GM19397 (cell line): ENCODE data around the gene TTYH1.

Experiments
- ATAC-seq: cut with Tn5 transposase; IDR thresholded peaks from one replicate; pipeline ENCODE4 v1.9.1; 2021; ENCODE audit warnings: mild to moderate bottlenecking, moderate library complexity; ENCODE audit not compliant: unreplicated experiment

The TTYH1 gene

GRCh38 chr19:54421169-54421516 lies 5.9 kb downstream of the TTYH1 start:
- no peak for ATAC-seq

- no peak for ATAC-seq
Observed at GRCh38 chr19:54421521-54421920, 6.3 kb downstream of the TTYH1 start.

- ATAC-seq = no peak
Observed at GRCh38 chr19:54422136-54422535, 6.9 kb downstream of the TTYH1 start.

DNA sequence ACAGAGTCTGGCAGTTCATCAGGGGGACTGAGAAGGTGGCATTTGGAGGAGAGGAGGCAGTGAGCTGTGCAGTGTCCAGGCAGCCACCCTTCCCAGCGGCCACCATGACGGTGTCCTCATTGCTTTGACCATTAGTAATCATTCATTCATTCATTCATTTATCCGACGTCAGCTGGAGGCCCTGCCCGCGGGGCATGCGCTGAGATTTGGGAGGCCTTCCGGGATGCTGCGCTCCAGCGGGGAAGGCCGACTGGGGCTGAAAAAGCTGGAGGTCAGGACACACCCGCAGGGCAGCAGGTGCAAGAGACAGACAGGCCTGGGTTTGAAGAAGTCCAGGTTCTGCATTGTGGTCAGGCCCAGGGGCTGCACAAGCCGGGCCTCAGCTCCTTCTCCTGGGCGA lies 8.9 kb downstream of the TTYH1 start:
- no peak for ATAC-seq

DNA sequence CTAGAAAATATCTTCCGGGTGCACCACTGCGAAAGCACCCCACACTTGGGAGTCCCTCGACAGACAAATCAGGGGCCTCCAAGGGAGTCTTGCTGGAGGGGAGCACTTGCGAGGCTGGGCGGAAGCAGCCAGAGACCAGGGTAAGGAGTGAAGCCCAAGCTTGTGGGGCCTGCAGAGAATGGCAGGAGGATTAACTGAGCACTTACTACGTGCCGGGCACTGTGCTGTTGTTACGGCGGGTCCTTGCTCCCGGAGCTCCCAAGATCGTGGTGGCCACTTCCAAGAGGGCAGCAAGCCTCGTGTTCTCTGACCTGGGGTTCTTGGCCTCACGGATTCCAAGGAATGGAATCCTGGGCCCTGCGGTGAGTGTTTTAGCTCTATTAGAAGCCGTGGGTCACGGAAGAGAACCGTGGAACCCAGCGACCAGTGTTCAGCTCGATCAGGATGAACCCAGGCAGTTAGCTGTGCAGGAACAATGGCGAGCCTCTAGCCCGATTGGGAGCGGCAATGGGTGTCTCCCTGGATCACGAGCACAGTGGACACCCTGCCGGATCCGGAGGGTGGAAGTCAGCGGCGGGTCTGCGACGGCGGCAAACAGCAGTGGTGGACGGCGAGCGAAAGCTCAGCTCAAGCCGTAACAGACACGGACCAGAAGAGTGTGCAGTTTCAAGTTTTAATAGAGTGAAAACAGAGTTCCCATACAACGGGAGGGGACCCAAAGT lies 9.6 kb downstream of the TTYH1 start:
- ATAC-seq = no peak

DNA sequence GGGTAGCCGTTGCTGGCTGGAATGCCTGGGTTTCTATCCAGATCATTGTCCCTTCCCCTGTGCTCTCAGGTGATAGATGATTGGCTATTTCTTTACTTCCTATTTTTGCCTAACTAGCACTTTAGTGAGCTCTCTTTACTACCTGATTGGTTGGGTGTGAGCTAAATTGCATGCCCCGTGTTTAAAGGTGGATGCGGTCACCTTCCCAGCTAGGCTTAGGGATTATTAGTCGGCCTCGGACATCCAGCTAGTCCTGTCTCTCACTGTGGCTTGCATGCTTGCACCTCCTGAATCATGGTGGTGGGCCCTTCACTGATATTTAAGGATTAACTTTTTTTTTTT lies 10.1 kb downstream of the TTYH1 start:
- no peak for ATAC-seq

DNA sequence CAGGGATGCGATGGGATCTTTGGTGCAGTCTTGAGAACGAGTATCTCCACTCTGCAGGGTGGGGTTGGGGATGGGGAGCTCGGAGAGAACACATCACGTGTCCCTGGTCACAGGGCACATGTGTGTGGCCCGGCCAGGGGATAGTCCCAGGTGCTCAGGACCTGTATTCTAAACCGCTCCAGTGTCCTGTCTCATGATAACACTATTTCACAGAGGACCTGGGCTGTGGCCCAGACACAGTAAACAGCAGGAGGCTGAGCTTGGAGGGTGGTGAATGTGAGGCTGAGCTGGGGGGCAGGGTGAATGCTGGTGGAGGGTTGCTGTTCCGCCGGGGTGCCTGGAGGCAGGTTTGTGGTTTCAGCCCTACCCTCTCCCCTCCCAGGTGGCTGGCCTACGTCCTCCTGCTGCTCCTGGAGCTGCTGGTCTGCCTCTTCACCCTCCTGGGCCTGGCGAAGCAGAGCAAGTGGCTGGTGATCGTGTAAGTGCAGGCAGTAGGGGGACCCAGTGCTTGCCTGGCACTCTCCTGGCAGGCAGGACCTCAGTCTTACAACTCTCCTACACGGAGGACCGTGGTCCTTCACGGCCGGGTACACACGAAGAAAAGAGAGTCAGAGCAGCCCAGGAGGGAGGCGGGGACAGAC lies 11.1 kb downstream of the TTYH1 start:
- ATAC-seq = no peak

DNA sequence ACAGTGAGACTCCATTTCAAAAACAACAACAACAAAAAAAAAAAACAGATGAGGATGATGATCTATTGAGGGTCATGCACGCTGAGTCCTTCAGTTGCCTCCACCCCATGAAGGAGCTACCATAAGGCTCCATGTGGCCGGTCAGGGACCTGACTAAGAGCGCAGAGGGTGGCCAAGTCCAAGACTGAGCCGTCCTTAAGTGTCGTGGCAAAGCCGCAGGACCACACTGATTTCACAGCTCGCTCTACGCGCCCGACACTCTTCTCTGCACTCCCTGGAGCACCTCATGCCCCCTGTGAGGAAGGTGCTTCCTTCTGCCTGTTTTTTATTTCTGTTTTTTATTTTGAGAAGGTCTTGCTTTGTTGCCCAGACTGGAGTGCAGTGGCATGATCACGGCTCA lies 12.3 kb downstream of the TTYH1 start:
- no peak for ATAC-seq

DNA sequence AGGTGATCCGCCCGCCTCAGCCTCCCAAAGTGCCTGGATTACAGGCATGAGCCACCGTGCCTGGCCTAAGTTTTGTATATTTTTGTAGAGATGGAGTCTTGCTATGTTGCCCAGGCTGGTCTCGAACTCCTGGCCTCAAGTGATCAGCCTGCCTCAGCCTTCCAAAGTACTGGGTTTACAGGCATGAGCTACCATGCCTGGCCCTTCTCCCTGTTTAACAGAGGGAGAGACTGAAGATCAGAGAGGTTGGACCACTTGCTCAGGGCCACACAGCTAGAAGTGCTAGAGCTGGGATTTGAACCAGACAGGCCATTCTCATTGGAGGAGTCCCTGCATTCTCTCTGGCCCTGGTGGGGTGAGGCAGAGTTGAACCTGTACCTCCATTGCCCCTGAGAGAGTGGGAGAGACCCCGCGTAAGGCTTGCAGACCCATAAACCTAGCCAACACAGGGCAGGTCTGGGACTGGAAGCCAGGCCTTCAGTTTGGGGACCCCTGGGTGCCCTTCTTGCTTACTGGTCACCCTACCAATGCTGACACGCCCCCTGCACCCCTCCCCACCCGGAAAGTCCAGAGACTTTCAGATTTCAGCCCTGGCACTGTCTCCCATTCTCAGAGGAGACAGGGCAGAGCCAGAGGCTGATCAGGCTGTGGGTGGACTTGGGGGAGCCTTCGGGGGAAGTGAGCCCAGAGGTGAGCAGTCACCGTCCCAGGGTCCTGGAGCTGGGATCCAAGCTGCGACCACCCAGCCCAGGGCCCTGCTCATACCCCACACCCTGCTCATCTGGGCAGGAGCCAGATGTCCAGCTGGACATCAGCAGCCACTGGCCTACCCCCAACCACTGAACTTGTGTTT lies 13.3 kb downstream of the TTYH1 start:
- ATAC-seq = no peak

GRCh38 chr19:54429176-54429495 lies 13.9 kb downstream of the TTYH1 start:
- no peak for ATAC-seq

DNA sequence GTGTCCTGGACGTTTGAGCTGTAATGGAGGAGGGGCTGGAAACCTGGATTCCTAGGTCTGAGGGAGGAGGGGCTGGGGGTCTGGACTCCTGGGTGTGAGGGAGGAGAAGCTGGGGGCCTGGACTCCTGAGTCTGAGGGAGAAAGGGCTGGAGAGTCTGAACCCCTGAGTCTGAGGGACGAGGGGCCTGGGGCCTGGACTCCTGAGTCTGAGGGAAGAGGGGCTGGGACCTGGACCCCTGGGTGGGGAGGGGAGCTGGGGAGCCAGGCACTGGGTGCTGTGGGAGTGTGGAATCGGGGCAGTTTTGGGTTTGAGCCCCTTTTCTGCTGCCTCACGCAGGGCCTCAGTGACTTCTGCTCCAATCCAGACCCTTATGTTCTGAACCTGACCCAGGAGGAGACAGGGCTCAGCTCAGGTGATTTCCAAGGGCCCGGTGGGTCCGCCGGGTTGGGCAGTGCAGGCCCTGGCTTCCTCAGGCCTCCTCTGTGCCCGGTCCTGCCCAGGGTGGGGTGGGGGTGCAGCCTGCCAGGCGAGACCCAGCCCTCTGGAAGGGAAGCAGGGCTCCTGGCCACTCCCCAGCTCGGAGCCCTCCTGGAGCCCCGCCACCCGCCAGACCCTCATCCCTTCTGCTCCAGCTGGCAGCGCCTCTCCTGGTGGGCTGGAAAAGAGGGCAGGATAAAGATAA lies 14.4 kb downstream of the TTYH1 start:
- no peak for ATAC-seq

- no peak for ATAC-seq
Observed at GRCh38 chr19:54430306-54431254, 15.3 kb downstream of the TTYH1 start.

DNA sequence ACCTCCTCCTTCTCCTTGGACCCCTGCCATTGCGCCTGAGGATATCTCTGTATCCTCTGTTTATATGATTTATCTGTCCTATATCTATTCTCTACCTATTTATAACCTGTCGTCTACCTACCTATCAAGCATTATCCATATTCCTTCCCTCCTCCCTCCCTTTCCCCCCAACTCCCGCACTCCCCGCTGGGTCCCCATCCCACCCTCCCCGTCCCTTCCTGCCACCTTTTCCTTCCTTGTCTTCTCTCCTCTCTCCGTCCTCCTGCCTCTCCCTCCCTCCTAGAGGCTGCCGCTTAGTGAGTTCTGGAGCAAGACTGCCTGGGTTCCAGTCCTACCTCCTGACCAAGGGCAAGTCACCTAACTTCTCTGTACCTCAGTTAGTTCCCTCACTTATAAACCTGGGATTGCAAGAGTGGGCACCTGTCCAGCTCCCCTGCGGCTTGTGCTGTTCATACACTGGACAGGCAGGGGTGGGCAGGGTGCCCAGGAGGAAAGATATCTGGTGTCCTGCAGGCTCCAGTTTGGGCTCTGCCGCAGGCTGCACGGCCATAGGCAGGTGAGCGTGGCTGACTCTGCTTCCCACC lies 16.1 kb downstream of the TTYH1 start:
- ATAC-seq = no peak

DNA sequence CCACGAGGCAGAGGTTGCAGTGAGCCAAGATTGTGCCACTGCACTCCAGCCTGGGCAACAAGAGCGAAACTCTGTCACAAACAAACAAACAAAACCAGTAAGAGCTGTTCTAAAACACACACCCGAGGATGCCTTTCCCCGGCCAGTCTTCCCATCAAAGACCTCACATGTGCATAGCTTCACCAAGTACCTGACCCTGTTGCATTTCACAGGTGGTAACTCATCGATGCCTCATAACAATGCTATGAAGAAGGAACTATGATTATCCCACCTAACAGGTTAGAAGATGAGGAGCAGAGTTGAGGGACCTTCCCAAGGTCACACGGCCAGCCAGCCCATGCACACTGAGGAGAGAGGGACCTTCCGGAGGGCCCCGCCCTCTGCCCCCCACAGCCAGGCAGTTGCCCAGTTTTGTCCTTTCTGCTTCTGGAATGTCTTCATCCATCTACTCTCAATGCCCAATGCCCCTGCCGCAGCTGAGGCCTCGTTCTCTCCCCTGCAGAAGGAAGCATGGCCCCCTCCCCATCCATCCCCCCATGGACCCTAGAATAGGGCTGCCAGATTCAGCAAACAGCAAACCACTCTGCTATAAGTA lies 17.0 kb downstream of the TTYH1 start:
- no peak for ATAC-seq

GRCh38 chr19:54433697-54434096 lies 18.4 kb downstream of the TTYH1 start:
- no peak for ATAC-seq

GRCh38 chr19:54434112-54434872 lies 19.0 kb downstream of the TTYH1 start:
- ATAC-seq = no peak

GRCh38 chr19:54434873-54435214 lies 19.6 kb downstream of the TTYH1 start:
- no peak for ATAC-seq

DNA sequence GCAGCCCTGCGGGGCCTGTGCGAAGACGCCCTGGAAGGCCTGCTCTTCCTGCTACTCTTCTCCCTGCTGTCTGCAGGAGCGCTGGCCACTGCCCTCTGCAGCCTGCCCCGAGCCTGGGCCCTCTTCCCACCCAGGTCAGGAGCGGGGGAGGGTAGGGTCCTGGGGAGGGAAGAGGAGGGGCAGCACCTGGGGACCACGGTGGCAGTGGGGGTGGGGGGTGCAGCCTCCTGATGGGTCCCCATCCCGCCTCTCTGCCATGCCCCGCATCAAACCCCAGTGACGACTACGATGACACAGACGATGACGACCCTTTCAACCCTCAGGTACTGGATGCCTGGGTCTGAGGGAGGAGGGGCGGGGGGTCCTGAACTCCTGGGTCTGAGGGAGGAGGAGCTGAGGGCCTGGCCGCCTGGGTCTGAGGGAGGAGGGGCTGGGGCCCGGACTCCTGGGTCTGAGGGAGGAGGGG lies 20.3 kb downstream of the TTYH1 start:
- ATAC-seq = no peak

GRCh38 chr19:54436031-54436523 lies 20.8 kb downstream of the TTYH1 start:
- ATAC-seq = no peak
